HG02885 (cell line): ENCODE data around the gene CPLANE1.
"Not testable (repeated sequence)": the region's sequence is repeated elsewhere in the genome, so short reads cannot be mapped to it uniquely, and the experiment has no call there.

Source experiments
- ATAC-seq: cut with Tn5 transposase; IDR thresholded peaks from one replicate; pipeline ENCODE4 v1.9.1; 2021; ENCODE audit warnings: mild to moderate bottlenecking; ENCODE audit not compliant: unreplicated experiment, poor library complexity

The CPLANE1 gene

GRCh38 chr5:37211661-37212060 lies 37.5 kb downstream of the CPLANE1 start:
- no peak for ATAC-seq

- no peak for ATAC-seq
These were observed 40.0 kb downstream of the CPLANE1 start for GRCh38 chr5:37208883-37209797.

- no peak for ATAC-seq
These were observed 41.4 kb downstream of the CPLANE1 start for GRCh38 chr5:37207802-37208201.

GRCh38 chr5:37206736-37207135 lies 42.4 kb downstream of the CPLANE1 start:
- ATAC-seq = no peak

- ATAC-seq = no peak
These were observed 50.3 kb downstream of the CPLANE1 start for GRCh38 chr5:37198842-37199241.

GRCh38 chr5:37198061-37198460 lies 51.1 kb downstream of the CPLANE1 start:
- ATAC-seq = peak; percentile 60

GRCh38 chr5:37197340-37198050 lies 51.7 kb downstream of the CPLANE1 start:
- peak; percentile 90 for ATAC-seq

- no peak for ATAC-seq
These were observed 58.6 kb downstream of the CPLANE1 start for GRCh38 chr5:37190592-37190991.

GRCh38 chr5:37189355-37189754 lies 59.8 kb downstream of the CPLANE1 start:
- ATAC-seq = no peak

- no peak for ATAC-seq
These were observed 61.7 kb downstream of the CPLANE1 start for GRCh38 chr5:37187465-37187977.

GRCh38 chr5:37184748-37185364 lies 64.3 kb downstream of the CPLANE1 start:
- peak; percentile 87 for ATAC-seq

- ATAC-seq = no peak
These were observed 66.5 kb downstream of the CPLANE1 start for GRCh38 chr5:37182667-37183066.

- ATAC-seq = no peak
These were observed 74.2 kb downstream of the CPLANE1 start for GRCh38 chr5:37174928-37175327.

- ATAC-seq = no peak
These were observed 76.2 kb downstream of the CPLANE1 start for GRCh38 chr5:37172957-37173356.

- no peak for ATAC-seq
These were observed 78.3 kb downstream of the CPLANE1 start for GRCh38 chr5:37170856-37171255.

GRCh38 chr5:37166197-37166596 lies 83.0 kb downstream of the CPLANE1 start:
- ATAC-seq = no peak

- ATAC-seq = no peak
These were observed 83.4 kb downstream of the CPLANE1 start for GRCh38 chr5:37165761-37166160.

- ATAC-seq = no peak
These were observed 95.5 kb downstream of the CPLANE1 start for GRCh38 chr5:37153661-37154060.

GRCh38 chr5:37146896-37147295 lies 102.3 kb downstream of the CPLANE1 start:
- ATAC-seq = no peak

GRCh38 chr5:37136694-37137093 lies 112.5 kb downstream of the CPLANE1 start:
- ATAC-seq = no peak

- ATAC-seq = not testable (repeated sequence)
These were observed 113.9 kb downstream of the CPLANE1 start for GRCh38 chr5:37135312-37135711.
